Measurements from ENCODE around the gene FAM174C. TPM values are rescaled to one million over a fixed set of nuclear protein-coding genes. Genes with fewer than 3 reads are reported as not detected.
A peak's percentile ranks its signal among the peaks of the same experiment; 100 is the strongest.

Gene FAM174C
- total and polyA plus RNA-seq, 10 of the 15 experiments (the other 5 are each of a cell fraction or from before 2014, with no cell fraction given) = 0.89 to 94.6 (median 43.6) TPM

GRCh38 chr19:1258163-1258492 lies 17.2 kb upstream of the FAM174C start:
- H4K20me1 ChIP-seq (ENCODE audit: control insufficient read depth, insufficient read depth) = no peaks in the 10 kb centered on the region
- H3K27me3 ChIP-seq (replicated peaks in 1 of 2; ENCODE audit: control insufficient read depth in 2 of 2, insufficient read depth in 2 of 2, low read length in 1 of 2) = no peaks in the 10 kb centered on the region
- 26% methylated on average over 7 of the region's 8 CpGs for WGBS (ENCODE audit: insufficient coverage, insufficient replicate concordance, low lambda C conversion rate, missing lambda C conversion rate)
- TF ChIP-seq POLR2AphosphoS5 (IDR thresholded peaks at IDR 0.05; ENCODE audit: low read length) = peak; percentile 38; the same call in 1 of the 2 replicates
- peak; percentile 18 to 20; a peak in 1 of 4 replicates for TF ChIP-seq IKZF2 (IDR thresholded peaks at IDR 0.05)
- TF ChIP-seq, protein P1, sequence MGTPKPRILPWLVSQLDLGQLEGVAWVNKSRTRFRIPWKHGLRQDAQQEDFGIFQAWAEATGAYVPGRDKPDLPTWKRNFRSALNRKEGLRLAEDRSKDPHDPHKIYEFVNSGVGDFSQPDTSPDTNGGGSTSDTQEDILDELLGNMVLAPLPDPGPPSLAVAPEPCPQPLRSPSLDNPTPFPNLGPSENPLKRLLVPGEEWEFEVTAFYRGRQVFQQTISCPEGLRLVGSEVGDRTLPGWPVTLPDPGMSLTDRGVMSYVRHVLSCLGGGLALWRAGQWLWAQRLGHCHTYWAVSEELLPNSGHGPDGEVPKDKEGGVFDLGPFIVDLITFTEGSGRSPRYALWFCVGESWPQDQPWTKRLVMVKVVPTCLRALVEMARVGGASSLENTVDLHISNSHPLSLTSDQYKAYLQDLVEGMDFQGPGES (IDR thresholded peaks at IDR 0.05) = no peak
- TF ChIP-seq POLR2A (IDR thresholded peaks at IDR 0.05; ENCODE audit: low read depth, low read length) = peak; percentile 61
- TF ChIP-seq BACH1 (IDR thresholded peaks at IDR 0.05; ENCODE audit: borderline replicate concordance) = 0 out of 2 replicates have a peak, but pooled peaks have one; percentile 21
- SMC1A ChIA-PET (ENCODE audit: uncharacterized antibody, unreplicated experiment) = interaction anchor here (0.6 to 1.4 kb wide), 2 partner anchors 8 to 229 kb away, joined by 3 to 4 read pairs; no protein-coding TSS in a partner anchor
- CTCF ChIA-PET = interaction anchor here (1.0 to 2.2 kb wide), 2 partner anchors 8 to 14 kb away, joined by 4 to 10 read pairs; no protein-coding TSS in a partner anchor
- peaks cover 55% of the 10 kb centered on the region for H3K79me2 ChIP-seq (ENCODE audit: control insufficient read depth, insufficient read depth, low read length)
- BruUV-seq (replicated peaks) = TSS peak; percentile 61
- RAD21 ChIA-PET (ENCODE audit: unreplicated experiment) = interaction anchor here (0.6 to 1.8 kb wide), 3 partner anchors 9 to 170 kb away, joined by 3 to 6 read pairs (median 4); no protein-coding TSS in a partner anchor
- ATAC-seq = no peak
- no peaks in the 10 kb centered on the region for H3K9me3 ChIP-seq (replicated peaks; ENCODE audit: control insufficient read depth, insufficient read depth, low read length)
- no peak for DNase-seq (ENCODE audit: low read depth, low spot score)
- no peak overlapping the region for H2AFZ ChIP-seq (ENCODE audit: control insufficient read depth, low read depth, low read length)
- H3K4me2 ChIP-seq (ENCODE audit: control insufficient read depth, insufficient read depth) = peak overlapping the region; percentile 98
- peaks cover 34% of the 10 kb centered on the region for H3K4me1 ChIP-seq (ENCODE audit: control insufficient read depth, insufficient read depth, low read length)
- POLR2A ChIA-PET = interaction anchor here (0.6 to 2.4 kb wide), 6 partner anchors 8 to 479 kb away, joined by 3 to 12 read pairs (median 4); no protein-coding TSS in a partner anchor
- in situ Hi-C loops (cut with MboI) (no loop called here), intact Hi-C loops (cut with micrococcal nuclease; ENCODE audit: unreplicated experiment) (no loop called here)
- peak overlapping the region; percentile 78 for H3K9ac ChIP-seq (ENCODE audit: control insufficient read depth, insufficient read depth, low read length)
- H3K36me3 ChIP-seq (ENCODE audit: control insufficient read depth in 2 of 2, insufficient read depth in 2 of 2, low read length in 1 of 2) = peaks cover 14 to 29% of the 10 kb centered on the region in 2 experiments; a peak in 3 of 4 replicates
- peak overlapping the region; percentile 68; the same call in 1 of the 2 replicates for H3K4me3 ChIP-seq
- FAIRE-seq = no peak
- peak overlapping the region; percentile 96 for H3K27ac ChIP-seq (ENCODE audit: control insufficient read depth, insufficient read depth)

All from GM12878 (cell line).